ENCODE results near the gene STX10. TPM values are rescaled to one million over a fixed set of nuclear protein-coding genes. Genes with fewer than 3 reads are reported as not detected.

Gene STX10, protein sequence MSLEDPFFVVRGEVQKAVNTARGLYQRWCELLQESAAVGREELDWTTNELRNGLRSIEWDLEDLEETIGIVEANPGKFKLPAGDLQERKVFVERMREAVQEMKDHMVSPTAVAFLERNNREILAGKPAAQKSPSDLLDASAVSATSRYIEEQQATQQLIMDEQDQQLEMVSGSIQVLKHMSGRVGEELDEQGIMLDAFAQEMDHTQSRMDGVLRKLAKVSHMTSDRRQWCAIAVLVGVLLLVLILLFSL
- total RNA-seq = 10 to 100 TPM; 30.8 to 83.4 TPM

DNA sequence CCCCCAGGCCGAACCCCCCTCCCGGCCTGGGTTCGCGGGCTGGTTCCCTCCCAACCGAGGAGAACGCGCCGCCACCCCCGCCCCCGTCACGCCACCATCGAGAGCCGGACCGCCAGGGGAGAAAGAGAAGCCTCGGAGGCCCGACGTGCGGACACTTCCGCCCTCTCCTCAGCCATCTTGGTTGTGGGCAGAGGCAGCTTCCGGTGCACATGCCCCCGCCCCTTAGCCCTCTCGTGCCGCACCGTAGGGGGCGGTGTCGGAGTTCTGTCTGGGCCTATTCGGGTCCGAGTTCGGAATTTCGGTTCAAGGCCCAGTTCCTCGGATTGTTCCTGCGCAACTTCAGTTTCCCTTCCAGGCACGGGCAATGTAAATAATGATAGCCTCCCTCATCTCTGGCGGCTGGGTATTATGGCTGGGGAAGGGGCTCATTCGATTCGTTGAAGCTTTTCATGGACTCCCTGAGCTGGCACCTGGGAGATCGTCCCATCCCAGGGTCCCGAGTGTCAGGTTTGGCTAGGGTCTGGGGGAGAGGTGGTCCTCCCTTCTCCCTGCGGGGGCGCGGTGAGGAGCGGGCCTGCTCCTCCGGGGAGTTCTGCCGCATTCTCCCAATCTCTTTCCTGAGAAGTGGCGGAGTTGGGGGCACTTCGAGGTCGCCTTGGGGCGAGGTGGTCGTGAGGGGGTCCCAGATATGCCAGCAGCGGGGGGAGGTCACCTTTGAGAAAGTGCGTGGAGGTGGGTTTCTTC is at the start of gene STX10, which contains the start of gene IER2:
STX10 (minus strand) TSS at position 189 of the 744 bp plus-strand sequence. CDS start 202 bp downstream, outside the sequence.
IER2 (plus strand) TSS at position 225 of the 744 bp plus-strand sequence. CDS start 2,776 bp downstream, outside the sequence.
- peak; percentile 87 for DNase-seq (ENCODE audit: low spot score)
- peak within 1 kb of the TSS; percentile 100 for H3K27ac ChIP-seq
- TF ChIP-seq, protein P1, sequence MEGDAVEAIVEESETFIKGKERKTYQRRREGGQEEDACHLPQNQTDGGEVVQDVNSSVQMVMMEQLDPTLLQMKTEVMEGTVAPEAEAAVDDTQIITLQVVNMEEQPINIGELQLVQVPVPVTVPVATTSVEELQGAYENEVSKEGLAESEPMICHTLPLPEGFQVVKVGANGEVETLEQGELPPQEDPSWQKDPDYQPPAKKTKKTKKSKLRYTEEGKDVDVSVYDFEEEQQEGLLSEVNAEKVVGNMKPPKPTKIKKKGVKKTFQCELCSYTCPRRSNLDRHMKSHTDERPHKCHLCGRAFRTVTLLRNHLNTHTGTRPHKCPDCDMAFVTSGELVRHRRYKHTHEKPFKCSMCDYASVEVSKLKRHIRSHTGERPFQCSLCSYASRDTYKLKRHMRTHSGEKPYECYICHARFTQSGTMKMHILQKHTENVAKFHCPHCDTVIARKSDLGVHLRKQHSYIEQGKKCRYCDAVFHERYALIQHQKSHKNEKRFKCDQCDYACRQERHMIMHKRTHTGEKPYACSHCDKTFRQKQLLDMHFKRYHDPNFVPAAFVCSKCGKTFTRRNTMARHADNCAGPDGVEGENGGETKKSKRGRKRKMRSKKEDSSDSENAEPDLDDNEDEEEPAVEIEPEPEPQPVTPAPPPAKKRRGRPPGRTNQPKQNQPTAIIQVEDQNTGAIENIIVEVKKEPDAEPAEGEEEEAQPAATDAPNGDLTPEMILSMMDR (IDR thresholded peaks at IDR 0.05) = peak; percentile 30
- no peaks in the 10 kb centered on the region for H3K9me3 ChIP-seq
- no peaks in the 10 kb centered on the region for H3K36me3 ChIP-seq
- H3K4me3 ChIP-seq = peak within 1 kb of the TSS; percentile 100
- H3K27me3 ChIP-seq (replicated peaks; ENCODE audit: insufficient read depth) = no peaks in the 10 kb centered on the region
- H3K4me1 ChIP-seq (ENCODE audit: control insufficient read depth in 1 of 2, low read depth in 2 of 2) = peaks cover 16 to 24% of the 10 kb centered on the region in 2 donors
- ATAC-seq (ENCODE audit: insufficient number of reproducible peaks, low FRiP score, low read depth) = peak; percentile 37

DNA sequence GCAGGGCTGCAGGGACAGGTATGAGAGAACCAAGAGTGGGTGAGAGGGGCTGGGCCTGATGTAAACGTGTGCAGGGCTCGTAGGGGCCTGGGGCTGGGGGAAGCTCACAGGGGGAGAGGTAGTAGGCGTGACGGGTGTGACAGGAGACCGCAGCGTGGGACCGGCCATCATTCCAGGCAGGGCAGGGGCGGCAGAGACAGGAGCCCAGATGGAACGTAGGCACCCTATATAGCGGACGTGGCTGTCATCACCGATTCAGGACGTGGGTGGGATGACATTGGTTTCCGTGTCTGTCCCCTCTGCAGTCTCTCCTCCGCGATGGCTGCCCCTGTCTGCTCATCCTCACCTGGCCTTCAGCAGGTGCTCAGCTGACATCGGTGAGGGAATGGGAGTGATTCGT is 48.5 kb upstream of the STX10 start:
- H3K4me1 ChIP-seq (ENCODE audit: control insufficient read depth in 1 of 2, low read depth in 2 of 2) = no peaks in the 10 kb centered on the region
- H3K4me3 ChIP-seq = no peak overlapping the region
- H3K36me3 ChIP-seq = no peaks in the 10 kb centered on the region
- no peak overlapping the region for H3K27ac ChIP-seq
- ATAC-seq (ENCODE audit: insufficient number of reproducible peaks, low FRiP score, low read depth) = no peak
- H3K9me3 ChIP-seq = no peaks in the 10 kb centered on the region
- no peak for DNase-seq (ENCODE audit: low spot score)
- no peaks in the 10 kb centered on the region for H3K27me3 ChIP-seq (replicated peaks; ENCODE audit: insufficient read depth)
- TF ChIP-seq, protein P1 (IDR thresholded peaks at IDR 0.05) = no peak

DNA sequence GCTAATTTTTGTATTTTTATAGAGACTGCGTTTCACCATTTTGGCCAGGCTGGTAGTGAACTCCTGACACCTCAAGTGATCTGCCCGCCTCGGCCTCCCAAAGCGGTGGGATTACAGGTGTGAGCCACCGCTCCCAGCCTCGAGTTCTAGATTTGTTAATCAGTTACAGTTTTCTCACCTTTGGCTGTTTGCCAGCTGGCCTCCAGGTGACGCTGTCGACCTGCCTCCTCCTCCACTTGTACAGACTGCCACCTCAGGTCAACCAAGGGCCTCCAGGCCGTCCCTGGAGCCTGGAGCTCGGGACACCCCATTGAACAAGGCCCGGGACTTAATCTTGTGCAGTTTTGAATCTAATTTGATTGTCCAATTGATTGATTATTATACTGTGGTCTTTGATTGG is 45.5 kb upstream of the STX10 start:
- H3K27ac ChIP-seq = no peak overlapping the region
- H3K27me3 ChIP-seq (replicated peaks; ENCODE audit: insufficient read depth) = no peaks in the 10 kb centered on the region
- DNase-seq (ENCODE audit: low spot score) (no peak), ATAC-seq (ENCODE audit: insufficient number of reproducible peaks, low FRiP score, low read depth) (no peak)
- TF ChIP-seq, protein P1 (IDR thresholded peaks at IDR 0.05) = no peak
- H3K4me1 ChIP-seq (ENCODE audit: control insufficient read depth in 1 of 2, low read depth in 2 of 2) = no peaks in the 10 kb centered on the region
- no peaks in the 10 kb centered on the region for H3K9me3 ChIP-seq
- no peak overlapping the region for H3K4me3 ChIP-seq
- H3K36me3 ChIP-seq = no peaks in the 10 kb centered on the region

DNA sequence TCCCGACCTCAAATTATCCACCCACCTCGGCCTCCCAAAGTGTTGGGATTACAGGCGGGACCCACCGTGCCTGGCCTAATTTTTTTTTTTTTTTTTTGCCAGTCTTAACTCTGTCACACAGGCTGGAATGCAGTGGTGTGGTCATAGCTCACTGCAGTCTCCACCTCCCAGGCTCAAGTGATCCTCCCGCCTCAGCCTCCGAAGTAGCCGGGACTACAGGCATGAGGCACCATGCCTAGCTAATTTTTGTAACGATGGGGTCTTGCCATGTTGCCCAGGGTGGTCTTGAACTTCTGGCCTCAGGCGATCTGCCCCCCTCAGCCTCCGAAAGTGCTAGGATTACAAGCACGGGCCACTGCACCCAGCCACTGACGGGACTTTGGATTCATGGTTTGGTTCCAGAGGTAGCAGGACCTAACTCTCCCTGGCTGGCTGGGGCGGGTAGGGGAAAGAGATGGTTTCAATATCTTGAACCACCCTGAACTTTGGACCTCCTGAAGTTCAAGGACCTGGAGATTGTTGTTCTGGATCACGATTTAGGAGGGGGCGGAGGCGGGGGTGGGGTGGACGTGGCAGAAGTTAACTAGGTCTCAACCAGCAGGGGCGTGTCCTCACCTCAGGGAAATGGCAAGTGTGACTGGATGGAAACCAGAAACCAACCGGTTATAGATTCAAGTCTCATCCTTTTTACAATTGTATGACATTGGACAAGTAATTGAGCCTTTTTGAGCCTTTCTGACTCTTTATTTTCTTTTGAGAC is 40.8 kb upstream of the STX10 start:
- Histone ChIP-seq H3K27ac (no peak overlapping the region), H3K27me3 (replicated peaks; ENCODE audit: insufficient read depth) (no peaks in the 10 kb centered on the region), H3K4me3 (no peak overlapping the region), H3K4me1 (ENCODE audit: control insufficient read depth in 1 of 2, low read depth in 2 of 2) (no peaks in the 10 kb centered on the region), H3K36me3 (no peaks in the 10 kb centered on the region), H3K9me3 (no peaks in the 10 kb centered on the region)
- TF ChIP-seq, protein P1 (IDR thresholded peaks at IDR 0.05) = no peak
- ATAC-seq (ENCODE audit: insufficient number of reproducible peaks, low FRiP score, low read depth) = no peak
- no peak for DNase-seq (ENCODE audit: low spot score)

DNA sequence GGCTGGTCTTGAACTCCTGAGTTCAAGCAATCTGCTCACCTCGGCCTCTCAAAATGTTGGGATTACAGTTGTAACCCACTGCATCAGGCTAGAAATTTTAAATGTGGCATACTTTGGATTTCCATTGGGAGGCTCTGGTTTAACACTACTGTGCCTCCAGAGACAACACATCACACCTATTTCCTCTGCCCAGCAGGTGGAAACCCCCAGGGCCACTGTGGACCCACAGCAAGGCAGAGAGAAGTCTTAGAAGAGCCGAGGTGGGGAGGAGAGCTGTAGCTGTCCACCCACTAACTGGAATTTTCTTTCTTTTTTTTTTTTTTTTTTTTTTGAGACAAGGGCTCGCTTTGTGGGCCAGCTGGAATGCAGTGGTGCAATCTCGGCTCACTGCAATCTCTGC is 39.4 kb upstream of the STX10 start:
- no peak overlapping the region for H3K4me3 ChIP-seq
- TF ChIP-seq, protein P1 (IDR thresholded peaks at IDR 0.05) = no peak
- H3K27me3 ChIP-seq (replicated peaks; ENCODE audit: insufficient read depth) = no peaks in the 10 kb centered on the region
- no peaks in the 10 kb centered on the region for H3K4me1 ChIP-seq (ENCODE audit: control insufficient read depth in 1 of 2, low read depth in 2 of 2)
- no peak for ATAC-seq (ENCODE audit: insufficient number of reproducible peaks, low FRiP score, low read depth)
- H3K9me3 ChIP-seq = no peaks in the 10 kb centered on the region
- no peaks in the 10 kb centered on the region for H3K36me3 ChIP-seq
- H3K27ac ChIP-seq = no peak overlapping the region
- DNase-seq (ENCODE audit: low spot score) = no peak

Measured in thoracic aorta (tissue), 2 donors.